ENCODE results near the gene NTM. TPM values are rescaled to one million over a fixed set of nuclear protein-coding genes. Genes with fewer than 3 reads are reported as not detected.

Gene NTM
- total and polyA plus RNA-seq, 2 of the 8 experiments (the other 6 are each of a cell fraction or from before 2014, with no cell fraction given), result 13.4 to 20.0 TPM

- TF ChIP-seq, protein P1, sequence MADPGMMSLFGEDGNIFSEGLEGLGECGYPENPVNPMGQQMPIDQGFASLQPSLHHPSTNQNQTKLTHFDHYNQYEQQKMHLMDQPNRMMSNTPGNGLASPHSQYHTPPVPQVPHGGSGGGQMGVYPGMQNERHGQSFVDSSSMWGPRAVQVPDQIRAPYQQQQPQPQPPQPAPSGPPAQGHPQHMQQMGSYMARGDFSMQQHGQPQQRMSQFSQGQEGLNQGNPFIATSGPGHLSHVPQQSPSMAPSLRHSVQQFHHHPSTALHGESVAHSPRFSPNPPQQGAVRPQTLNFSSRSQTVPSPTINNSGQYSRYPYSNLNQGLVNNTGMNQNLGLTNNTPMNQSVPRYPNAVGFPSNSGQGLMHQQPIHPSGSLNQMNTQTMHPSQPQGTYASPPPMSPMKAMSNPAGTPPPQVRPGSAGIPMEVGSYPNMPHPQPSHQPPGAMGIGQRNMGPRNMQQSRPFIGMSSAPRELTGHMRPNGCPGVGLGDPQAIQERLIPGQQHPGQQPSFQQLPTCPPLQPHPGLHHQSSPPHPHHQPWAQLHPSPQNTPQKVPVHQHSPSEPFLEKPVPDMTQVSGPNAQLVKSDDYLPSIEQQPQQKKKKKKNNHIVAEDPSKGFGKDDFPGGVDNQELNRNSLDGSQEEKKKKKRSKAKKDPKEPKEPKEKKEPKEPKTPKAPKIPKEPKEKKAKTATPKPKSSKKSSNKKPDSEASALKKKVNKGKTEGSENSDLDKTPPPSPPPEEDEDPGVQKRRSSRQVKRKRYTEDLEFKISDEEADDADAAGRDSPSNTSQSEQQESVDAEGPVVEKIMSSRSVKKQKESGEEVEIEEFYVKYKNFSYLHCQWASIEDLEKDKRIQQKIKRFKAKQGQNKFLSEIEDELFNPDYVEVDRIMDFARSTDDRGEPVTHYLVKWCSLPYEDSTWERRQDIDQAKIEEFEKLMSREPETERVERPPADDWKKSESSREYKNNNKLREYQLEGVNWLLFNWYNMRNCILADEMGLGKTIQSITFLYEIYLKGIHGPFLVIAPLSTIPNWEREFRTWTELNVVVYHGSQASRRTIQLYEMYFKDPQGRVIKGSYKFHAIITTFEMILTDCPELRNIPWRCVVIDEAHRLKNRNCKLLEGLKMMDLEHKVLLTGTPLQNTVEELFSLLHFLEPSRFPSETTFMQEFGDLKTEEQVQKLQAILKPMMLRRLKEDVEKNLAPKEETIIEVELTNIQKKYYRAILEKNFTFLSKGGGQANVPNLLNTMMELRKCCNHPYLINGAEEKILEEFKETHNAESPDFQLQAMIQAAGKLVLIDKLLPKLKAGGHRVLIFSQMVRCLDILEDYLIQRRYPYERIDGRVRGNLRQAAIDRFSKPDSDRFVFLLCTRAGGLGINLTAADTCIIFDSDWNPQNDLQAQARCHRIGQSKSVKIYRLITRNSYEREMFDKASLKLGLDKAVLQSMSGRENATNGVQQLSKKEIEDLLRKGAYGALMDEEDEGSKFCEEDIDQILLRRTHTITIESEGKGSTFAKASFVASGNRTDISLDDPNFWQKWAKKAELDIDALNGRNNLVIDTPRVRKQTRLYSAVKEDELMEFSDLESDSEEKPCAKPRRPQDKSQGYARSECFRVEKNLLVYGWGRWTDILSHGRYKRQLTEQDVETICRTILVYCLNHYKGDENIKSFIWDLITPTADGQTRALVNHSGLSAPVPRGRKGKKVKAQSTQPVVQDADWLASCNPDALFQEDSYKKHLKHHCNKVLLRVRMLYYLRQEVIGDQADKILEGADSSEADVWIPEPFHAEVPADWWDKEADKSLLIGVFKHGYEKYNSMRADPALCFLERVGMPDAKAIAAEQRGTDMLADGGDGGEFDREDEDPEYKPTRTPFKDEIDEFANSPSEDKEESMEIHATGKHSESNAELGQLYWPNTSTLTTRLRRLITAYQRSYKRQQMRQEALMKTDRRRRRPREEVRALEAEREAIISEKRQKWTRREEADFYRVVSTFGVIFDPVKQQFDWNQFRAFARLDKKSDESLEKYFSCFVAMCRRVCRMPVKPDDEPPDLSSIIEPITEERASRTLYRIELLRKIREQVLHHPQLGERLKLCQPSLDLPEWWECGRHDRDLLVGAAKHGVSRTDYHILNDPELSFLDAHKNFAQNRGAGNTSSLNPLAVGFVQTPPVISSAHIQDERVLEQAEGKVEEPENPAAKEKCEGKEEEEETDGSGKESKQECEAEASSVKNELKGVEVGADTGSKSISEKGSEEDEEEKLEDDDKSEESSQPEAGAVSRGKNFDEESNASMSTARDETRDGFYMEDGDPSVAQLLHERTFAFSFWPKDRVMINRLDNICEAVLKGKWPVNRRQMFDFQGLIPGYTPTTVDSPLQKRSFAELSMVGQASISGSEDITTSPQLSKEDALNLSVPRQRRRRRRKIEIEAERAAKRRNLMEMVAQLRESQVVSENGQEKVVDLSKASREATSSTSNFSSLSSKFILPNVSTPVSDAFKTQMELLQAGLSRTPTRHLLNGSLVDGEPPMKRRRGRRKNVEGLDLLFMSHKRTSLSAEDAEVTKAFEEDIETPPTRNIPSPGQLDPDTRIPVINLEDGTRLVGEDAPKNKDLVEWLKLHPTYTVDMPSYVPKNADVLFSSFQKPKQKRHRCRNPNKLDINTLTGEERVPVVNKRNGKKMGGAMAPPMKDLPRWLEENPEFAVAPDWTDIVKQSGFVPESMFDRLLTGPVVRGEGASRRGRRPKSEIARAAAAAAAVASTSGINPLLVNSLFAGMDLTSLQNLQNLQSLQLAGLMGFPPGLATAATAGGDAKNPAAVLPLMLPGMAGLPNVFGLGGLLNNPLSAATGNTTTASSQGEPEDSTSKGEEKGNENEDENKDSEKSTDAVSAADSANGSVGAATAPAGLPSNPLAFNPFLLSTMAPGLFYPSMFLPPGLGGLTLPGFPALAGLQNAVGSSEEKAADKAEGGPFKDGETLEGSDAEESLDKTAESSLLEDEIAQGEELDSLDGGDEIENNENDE (IDR thresholded peaks at IDR 0.05; ENCODE audit: insufficient replicate concordance, low read length), result no peak
- peak; percentile 87 for TF ChIP-seq TBP (IDR thresholded peaks at IDR 0.05; ENCODE audit: low read depth, low read length)
Observed at GRCh38 chr11:131909426-131910177, 539.2 kb downstream of the NTM start (continued).
